NCI-H524 (cell line): ENCODE results near the gene POTEB2.
"Not testable (repeated sequence)": the region's sequence is repeated elsewhere in the genome, so short reads cannot be mapped to it uniquely, and the experiment has no call there.

Experiments used
- DNase-seq, 2 experiments: peaks; one replicate each; lab custom pipeline; 2025; lab: John Stamatoyannopoulos, UW

The POTEB2 gene

DNA sequence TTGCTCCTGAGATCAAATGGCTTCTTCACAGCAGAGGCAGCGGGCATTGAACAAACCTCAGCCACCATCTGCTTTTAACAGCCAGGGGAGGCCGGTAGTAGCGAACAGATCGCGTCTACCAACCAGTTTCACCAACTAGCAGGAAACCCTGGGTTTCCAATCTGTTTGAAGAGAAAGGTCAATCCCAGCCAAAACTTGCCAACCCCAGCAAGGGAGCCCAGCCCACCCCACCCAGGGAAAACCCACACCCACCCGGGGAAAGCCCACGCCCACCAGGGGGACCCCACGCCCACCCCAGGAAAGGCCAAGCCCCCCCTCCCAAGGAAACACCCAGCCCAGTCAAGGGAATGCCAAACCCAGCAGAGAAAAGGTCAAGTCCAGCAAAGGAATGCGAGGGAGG lies at the start of gene POTEB2:
Gene POTEB2, minus strand, starts transcription at position 101 of the 400 bp plus-strand sequence. Its CDS starts 33 bp downstream, at position 68.
- DNase-seq = not testable (repeated sequence)

DNA sequence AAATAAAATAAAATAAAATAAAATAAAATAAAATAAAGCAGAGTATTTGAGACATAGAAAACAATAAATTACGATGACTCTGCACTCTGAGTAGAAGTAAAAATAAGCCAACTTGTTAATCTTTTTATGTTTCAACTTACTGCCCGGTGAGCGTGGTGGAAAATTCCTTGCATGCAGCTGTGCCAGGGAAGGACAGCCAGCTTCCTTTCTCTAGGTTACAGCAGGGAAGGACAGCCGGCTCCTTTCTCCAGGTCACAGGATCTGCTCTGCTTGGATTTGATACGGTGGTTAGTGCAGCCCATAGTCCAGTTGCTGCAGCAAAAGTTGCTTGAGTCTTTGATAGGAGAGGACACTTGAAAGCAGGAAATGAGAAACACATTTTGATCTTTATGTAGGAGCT lies 13.8 kb upstream of the POTEB2 start:
- DNase-seq = not testable (repeated sequence)

DNA sequence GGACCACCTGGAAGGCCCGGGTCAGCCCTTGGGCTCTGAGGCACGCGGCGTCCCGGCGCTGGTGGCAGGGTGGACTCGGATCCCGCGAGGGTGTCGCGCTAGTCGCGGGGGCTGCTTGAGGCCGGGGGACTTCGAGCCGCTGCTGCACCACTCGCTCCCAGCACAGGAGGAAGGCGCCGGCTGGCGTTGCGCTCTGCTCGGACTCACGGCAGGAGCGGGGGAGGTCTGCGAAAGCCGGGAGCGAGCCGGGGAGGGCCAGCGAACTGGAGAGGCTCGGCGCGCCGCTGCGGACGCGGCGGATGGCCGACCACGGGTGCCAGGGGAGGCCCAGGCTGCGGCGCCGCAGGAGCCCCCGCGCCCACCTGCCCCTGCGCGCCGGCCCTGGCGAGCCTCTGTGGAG lies 12.3 kb upstream of the POTEB2 start:
- not testable (repeated sequence) for DNase-seq

DNA sequence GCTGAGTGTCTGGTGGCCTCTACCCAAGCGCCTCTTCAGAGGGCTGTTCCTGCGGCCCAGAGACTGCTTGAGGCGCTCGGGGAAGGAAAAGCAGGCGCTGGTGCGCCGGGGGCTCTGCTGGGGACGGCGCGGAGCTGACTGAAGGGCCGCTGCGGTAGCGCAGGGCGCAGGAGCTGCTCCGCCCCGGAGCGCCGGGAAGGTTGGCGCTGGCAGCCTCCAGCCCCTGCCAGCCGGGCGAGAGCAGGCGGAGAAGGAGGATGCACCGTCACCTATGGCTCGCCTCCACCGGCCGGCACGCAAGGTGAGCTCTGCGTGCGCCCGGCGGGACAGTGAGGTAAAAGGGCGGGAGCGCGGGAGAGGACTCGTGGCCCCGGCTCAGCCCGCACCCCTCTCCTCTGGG lies 11.7 kb upstream of the POTEB2 start:
- DNase-seq = not testable (repeated sequence)
